Fibroblast of lung (primary cell): ENCODE measurements around the gene ZAR1L.

Experiments
- EZH2 ChIP-seq: IDR thresholded peaks from 2 replicates; pipeline ENCODE4 v1.5.1; 2012; ENCODE audit warnings: low read length, control low read depth, mild to moderate bottlenecking; ENCODE audit errors: missing control alignments
- TF ChIP-seq, protein P1 (sequence below), 2 donors: IDR thresholded peaks in 1 of 2; conservative IDR thresholded peaks in 1 of 2; 1 replicate in 1 of 2; 2 replicates in 1 of 2; pipeline ENCODE4 v1.5.1; 2011 to 2012; ENCODE audit warnings: low read length in 2 of 2, control low read depth in 1 of 2, inconsistent platforms in 1 of 2, low read depth in 1 of 2, mild to moderate bottlenecking in 1 of 2

DNA sequence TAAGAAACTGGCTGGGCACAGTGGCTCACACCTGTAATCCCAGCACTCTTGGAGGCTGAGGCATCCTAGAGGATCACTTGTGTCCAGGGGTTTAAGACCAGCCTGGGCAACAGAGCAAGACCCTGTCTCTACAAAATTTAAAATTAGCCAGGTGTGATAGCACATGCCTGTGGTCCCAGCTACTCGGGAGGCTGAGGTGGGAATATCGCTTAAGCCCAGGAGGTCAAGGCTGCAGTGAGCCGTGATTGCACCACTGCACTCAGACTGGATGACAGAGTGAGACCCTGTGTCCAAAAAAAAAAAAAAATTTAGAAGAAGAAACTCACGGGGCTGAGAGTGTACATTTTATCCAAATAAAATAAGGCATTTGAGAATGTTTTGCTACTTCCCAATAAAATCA lies 58.9 kb downstream of the ZAR1L start:
- TF ChIP-seq, protein P1, sequence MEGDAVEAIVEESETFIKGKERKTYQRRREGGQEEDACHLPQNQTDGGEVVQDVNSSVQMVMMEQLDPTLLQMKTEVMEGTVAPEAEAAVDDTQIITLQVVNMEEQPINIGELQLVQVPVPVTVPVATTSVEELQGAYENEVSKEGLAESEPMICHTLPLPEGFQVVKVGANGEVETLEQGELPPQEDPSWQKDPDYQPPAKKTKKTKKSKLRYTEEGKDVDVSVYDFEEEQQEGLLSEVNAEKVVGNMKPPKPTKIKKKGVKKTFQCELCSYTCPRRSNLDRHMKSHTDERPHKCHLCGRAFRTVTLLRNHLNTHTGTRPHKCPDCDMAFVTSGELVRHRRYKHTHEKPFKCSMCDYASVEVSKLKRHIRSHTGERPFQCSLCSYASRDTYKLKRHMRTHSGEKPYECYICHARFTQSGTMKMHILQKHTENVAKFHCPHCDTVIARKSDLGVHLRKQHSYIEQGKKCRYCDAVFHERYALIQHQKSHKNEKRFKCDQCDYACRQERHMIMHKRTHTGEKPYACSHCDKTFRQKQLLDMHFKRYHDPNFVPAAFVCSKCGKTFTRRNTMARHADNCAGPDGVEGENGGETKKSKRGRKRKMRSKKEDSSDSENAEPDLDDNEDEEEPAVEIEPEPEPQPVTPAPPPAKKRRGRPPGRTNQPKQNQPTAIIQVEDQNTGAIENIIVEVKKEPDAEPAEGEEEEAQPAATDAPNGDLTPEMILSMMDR (conservative IDR thresholded peaks at IDR 0.05 in 1 of 2, IDR thresholded peaks at IDR 0.05 in 1 of 2; ENCODE audit: low read depth in 1 of 2, low read length in 2 of 2): no peak
- TF ChIP-seq EZH2: no peak
